ENCODE data around the gene KPNA6. TPM values are rescaled to one million over a fixed set of nuclear protein-coding genes. Genes with fewer than 3 reads are reported as not detected.
"Not testable (repeated sequence)": the region's sequence is repeated elsewhere in the genome, so short reads cannot be mapped to it uniquely, and the experiment has no call there.

KPNA6 gene
- 19.7 and 26.0 TPM in 2 replicates for total RNA-seq (2014; rRNA removed; shearing (Covaris generic); ENCODE audit: low replicate concordance)

DNA sequence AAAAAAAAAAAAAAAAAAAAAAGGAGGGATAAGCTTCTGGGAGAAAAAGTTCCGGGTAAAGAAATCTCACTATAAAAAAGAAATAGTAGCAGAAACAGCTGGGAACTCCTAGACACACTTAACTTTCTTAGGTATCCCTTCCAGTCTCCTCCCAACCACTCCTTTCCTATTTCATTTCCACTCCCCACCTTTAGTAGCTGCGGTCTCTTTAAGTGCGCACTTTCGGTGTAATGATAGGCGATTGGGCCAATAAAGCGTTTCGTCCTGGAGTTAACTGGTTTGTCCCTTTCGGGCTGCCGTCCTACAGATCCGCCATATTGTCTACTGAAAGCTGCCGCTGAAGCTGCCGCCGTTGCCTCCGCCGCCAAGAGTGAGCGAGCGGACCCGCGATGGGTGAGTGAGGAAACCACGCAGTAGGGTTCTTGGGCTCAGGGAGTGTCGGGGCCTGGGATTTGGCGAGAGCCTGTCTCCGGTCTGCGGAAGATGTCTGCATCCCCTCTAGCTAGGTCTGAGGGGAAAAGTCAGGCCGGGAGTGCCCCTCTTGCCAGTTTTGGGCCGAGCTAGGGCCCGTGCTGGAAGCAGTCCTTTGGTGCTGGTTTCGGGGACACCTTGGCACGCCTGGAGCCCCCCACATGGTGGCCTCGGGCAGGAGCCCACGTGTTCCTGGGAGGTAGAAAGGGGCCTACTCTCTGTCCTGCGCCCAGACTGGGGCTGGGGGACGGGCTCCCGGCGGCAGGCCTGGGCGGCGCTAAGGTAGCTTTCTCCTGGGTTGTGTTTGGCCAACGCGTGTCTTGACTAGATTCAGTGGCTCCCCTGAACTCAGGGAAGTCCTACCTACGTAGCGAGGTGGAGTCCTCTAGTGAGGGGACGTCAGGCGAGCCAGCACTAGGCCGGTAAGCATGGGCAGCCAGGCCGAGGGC, at the start of gene KPNA6:
TSS of gene KPNA6 (plus strand) at position 315 of the 920 bp plus-strand sequence. CDS start at position 390, 75 bp downstream.
- peak; percentile 97 for DNase-seq
- peak within 1 kb of the TSS; percentile 92 for H3K4me3 ChIP-seq (ENCODE audit: low read length)

DNA sequence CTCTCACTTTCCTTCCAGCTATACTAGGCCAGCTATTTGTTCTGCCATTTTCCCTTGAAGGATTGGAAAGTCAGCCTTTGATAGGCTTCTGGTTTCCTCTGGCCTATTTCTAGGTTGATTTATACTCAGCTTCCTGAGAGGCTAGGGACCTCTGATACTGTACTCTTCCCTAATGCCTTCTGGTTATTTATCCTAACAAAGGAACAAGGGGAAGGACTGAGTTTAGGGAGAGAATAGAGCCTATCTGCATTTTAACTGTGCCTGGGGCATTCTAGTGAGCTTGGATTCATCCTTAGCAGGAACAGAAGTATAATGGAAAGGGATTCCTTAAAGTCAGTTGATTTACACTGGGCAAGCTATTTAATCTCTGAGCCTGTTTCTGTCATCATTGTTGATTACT, 46.9 kb upstream of the KPNA6 start:
- Histone ChIP-seq H3K36me3 (ENCODE audit: insufficient read depth, low read length) (peaks cover 27% of the 10 kb centered on the region), H3K9ac (ENCODE audit: low read length) (no peak overlapping the region), H3K9me2 (replicated peaks; ENCODE audit: insufficient read depth, low read length) (no peaks in the 10 kb centered on the region)

More for the DNA sequence above, at the start of gene KPNA6:
- H3K27ac ChIP-seq (ENCODE audit: low read length), result peak within 1 kb of the TSS; percentile 75
- H3K9ac ChIP-seq (ENCODE audit: low read length), result peak within 1 kb of the TSS; percentile 90
- peaks cover 51% of the 10 kb centered on the region for H3K79me2 ChIP-seq (ENCODE audit: low read length)
- H3K27me3 ChIP-seq (ENCODE audit: low read length), result no peaks in the 10 kb centered on the region
- peaks cover 24% of the 10 kb centered on the region; the same call in 1 of the 2 replicates for H4K20me1 ChIP-seq (ENCODE audit: insufficient read depth, low read depth, low read length)
- peak within 1 kb of the TSS; percentile 84 for H3K4me2 ChIP-seq (ENCODE audit: low read depth, low read length, poor library complexity, severe bottlenecking)
- H3K9me2 ChIP-seq (replicated peaks; ENCODE audit: insufficient read depth, low read length), result no peaks in the 10 kb centered on the region
- no peaks in the 10 kb centered on the region for H3K9me3 ChIP-seq (ENCODE audit: low read length)
- peak within 1 kb of the TSS; percentile 44; the same call in 1 of the 2 replicates for H2AFZ ChIP-seq (ENCODE audit: low read length)
- H3K36me3 ChIP-seq (ENCODE audit: insufficient read depth, low read length), result no peaks in the 10 kb centered on the region
- peaks cover 30% of the 10 kb centered on the region for H3K4me1 ChIP-seq (ENCODE audit: low read length)

DNA sequence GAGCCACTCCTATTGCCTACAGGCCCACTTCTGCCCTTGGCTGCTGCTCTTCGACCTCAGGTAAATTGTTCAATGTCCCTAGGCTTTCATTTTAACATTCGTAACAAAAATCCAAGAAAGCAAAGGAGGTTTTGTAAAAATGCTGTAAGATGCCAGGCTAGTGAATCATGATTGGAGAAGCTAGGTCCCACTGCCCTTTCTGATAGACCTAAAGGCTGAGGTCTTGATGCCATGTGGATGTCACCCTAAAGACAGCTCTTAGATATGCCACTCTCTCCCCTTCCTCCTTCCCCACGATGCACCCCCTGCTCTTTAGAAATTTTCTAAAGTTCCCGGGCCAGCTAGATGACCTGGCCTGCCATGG, 45.0 kb upstream of the KPNA6 start:
- no peak overlapping the region for H3K4me3 ChIP-seq (ENCODE audit: low read length)
- H3K36me3 ChIP-seq (ENCODE audit: insufficient read depth, low read length), result peaks cover 19% of the 10 kb centered on the region; the same call in 1 of the 2 replicates
- no peaks in the 10 kb centered on the region for H4K20me1 ChIP-seq (ENCODE audit: insufficient read depth, low read depth, low read length)
- H3K9ac ChIP-seq (ENCODE audit: low read length), result no peak overlapping the region
- H2AFZ ChIP-seq (ENCODE audit: low read length), result no peak overlapping the region
- no peak overlapping the region for H3K4me2 ChIP-seq (ENCODE audit: low read depth, low read length, poor library complexity, severe bottlenecking)
- no peak overlapping the region for H3K27ac ChIP-seq (ENCODE audit: low read length)
- H3K9me3 ChIP-seq (ENCODE audit: low read length), result no peaks in the 10 kb centered on the region
- H3K27me3 ChIP-seq (ENCODE audit: low read length), result no peaks in the 10 kb centered on the region
- no peaks in the 10 kb centered on the region for H3K9me2 ChIP-seq (replicated peaks; ENCODE audit: insufficient read depth, low read length)
- DNase-seq, result no peak
- H3K79me2 ChIP-seq (ENCODE audit: low read length), result no peaks in the 10 kb centered on the region
- H3K4me1 ChIP-seq (ENCODE audit: low read length), result peaks cover 8% of the 10 kb centered on the region

More for the DNA sequence above, 46.9 kb upstream of the KPNA6 start:
- DNase-seq, result no peak
- Histone ChIP-seq H3K79me2 (ENCODE audit: low read length) (no peaks in the 10 kb centered on the region), H3K27me3 (ENCODE audit: low read length) (no peaks in the 10 kb centered on the region), H3K4me2 (ENCODE audit: low read depth, low read length, poor library complexity, severe bottlenecking) (no peak overlapping the region), H4K20me1 (ENCODE audit: insufficient read depth, low read depth, low read length) (peaks cover 1% of the 10 kb centered on the region; the same call in 1 of the 2 replicates), H2AFZ (ENCODE audit: low read length) (no peak overlapping the region), H3K9me3 (ENCODE audit: low read length) (no peaks in the 10 kb centered on the region), H3K4me3 (ENCODE audit: low read length) (no peak overlapping the region), H3K4me1 (ENCODE audit: low read length) (peaks cover 8% of the 10 kb centered on the region), H3K27ac (ENCODE audit: low read length) (no peak overlapping the region)

DNA sequence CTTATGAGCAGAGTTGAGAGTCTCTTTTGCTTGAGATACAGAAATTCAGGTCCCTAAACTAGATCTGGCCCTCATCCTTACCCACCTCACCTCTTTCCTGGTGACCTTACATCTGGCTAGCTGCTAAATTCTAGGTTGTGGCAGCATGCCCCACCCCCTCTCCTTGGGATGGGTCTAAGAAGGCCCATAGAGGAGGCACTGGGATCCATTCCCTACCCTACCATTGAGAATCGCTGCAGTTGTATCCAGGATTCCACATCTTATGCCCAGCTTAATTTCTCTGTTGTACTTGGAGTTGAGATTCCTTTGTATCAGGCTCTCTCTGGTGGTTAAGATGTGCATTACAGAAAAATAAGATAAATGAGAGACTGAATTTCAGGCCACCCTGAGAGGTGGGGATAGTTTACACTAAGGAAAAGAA, 44.6 kb upstream of the KPNA6 start:
- Histone ChIP-seq H3K4me3 (ENCODE audit: low read length) (no peak overlapping the region), H4K20me1 (ENCODE audit: insufficient read depth, low read depth, low read length) (no peaks in the 10 kb centered on the region), H2AFZ (ENCODE audit: low read length) (no peak overlapping the region), H3K79me2 (ENCODE audit: low read length) (no peaks in the 10 kb centered on the region), H3K4me2 (ENCODE audit: low read depth, low read length, poor library complexity, severe bottlenecking) (no peak overlapping the region), H3K36me3 (ENCODE audit: insufficient read depth, low read length) (peaks cover 19% of the 10 kb centered on the region; the same call in 1 of the 2 replicates), H3K9me2 (replicated peaks; ENCODE audit: insufficient read depth, low read length) (no peaks in the 10 kb centered on the region), H3K27me3 (ENCODE audit: low read length) (no peaks in the 10 kb centered on the region), H3K9me3 (ENCODE audit: low read length) (no peaks in the 10 kb centered on the region), H3K4me1 (ENCODE audit: low read length) (peaks cover 8% of the 10 kb centered on the region), H3K27ac (ENCODE audit: low read length) (no peak overlapping the region), H3K9ac (ENCODE audit: low read length) (no peak overlapping the region)
- peak; percentile 78 for DNase-seq

DNA sequence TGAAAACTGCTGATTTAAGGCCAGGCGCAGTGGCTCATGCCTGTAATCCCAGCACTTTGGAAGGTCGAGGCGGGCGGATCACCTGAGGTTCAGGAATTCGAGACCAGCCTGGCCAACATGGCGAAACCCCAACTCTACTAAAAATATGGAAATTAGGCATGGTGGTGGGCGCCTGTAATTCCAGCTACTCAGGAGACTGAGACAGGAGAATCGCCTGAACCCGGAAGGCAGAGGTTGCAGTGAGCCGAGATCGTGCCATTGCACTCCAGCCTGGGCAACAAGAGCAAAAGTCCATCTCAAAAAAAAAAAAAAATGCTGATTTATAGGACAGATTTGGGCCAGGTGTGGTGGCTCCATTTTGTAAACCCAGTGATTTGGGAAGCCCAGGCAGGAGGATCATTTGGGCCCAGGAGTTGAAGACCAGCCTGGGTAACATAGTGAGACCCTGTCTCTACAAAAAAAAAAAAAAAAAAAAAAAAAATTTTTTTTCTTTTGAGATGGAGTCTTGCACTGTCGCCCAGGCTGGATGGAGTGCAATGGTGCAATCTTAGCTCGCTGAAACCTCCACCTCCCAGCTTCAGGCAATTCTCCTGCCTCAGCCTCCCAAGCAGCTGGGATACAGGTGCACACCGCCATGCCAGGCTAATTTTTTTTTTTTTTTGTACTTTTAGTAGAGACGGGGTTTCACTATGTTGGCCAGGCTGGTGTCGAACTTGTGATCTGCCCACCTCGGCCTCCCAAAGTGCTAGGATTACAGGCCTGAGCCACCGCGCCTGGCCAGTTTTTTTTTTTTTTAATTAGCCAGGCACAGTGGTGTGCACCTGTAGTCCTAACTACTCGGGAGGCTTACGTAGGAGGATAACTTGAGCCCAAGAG, 42.0 kb upstream of the KPNA6 start:
- not testable (repeated sequence) for H3K27ac ChIP-seq (ENCODE audit: low read length); H3K36me3 ChIP-seq (ENCODE audit: insufficient read depth, low read length); H3K4me1 ChIP-seq (ENCODE audit: low read length); H3K4me2 ChIP-seq (ENCODE audit: low read depth, low read length, poor library complexity, severe bottlenecking); H2AFZ ChIP-seq (ENCODE audit: low read length); H3K9me2 ChIP-seq (replicated peaks; ENCODE audit: insufficient read depth, low read length); H4K20me1 ChIP-seq (ENCODE audit: insufficient read depth, low read depth, low read length); H3K79me2 ChIP-seq (ENCODE audit: low read length); H3K27me3 ChIP-seq (ENCODE audit: low read length); H3K9ac ChIP-seq (ENCODE audit: low read length); H3K9me3 ChIP-seq (ENCODE audit: low read length); H3K4me3 ChIP-seq (ENCODE audit: low read length); DNase-seq

DNA sequence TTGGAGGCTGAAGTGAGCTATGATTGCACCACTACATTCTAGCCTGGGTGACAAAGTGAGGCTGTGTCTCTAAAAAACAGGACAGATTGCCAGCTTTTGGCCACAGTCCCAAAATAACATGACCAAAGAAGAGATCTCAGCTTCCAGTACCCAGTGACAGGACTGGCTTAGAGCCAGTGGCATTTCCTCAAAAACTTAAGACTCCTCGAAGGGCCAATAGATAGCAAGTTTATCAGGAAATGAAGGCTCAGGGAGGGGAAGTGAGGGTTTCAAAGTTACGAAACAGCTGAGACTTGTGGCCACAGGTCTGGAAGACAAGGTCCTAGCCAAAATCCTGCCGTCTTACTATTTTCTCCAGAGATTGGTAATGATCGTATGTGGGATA, 41.4 kb upstream of the KPNA6 start:
- Histone ChIP-seq H3K36me3 (ENCODE audit: insufficient read depth, low read length) (0 out of 2 replicates have a peak, but pooled peaks cover 1% of the 10 kb centered on the region), H3K79me2 (ENCODE audit: low read length) (no peaks in the 10 kb centered on the region), H3K27ac (ENCODE audit: low read length) (no peak overlapping the region), H3K4me2 (ENCODE audit: low read depth, low read length, poor library complexity, severe bottlenecking) (no peak overlapping the region), H4K20me1 (ENCODE audit: insufficient read depth, low read depth, low read length) (no peaks in the 10 kb centered on the region), H3K4me3 (ENCODE audit: low read length) (no peak overlapping the region), H3K9me2 (replicated peaks; ENCODE audit: insufficient read depth, low read length) (no peaks in the 10 kb centered on the region), H2AFZ (ENCODE audit: low read length) (no peak overlapping the region), H3K9ac (ENCODE audit: low read length) (no peak overlapping the region), H3K27me3 (ENCODE audit: low read length) (no peaks in the 10 kb centered on the region), H3K4me1 (ENCODE audit: low read length) (peaks cover 8% of the 10 kb centered on the region), H3K9me3 (ENCODE audit: low read length) (no peaks in the 10 kb centered on the region)
- peak; percentile 64 for DNase-seq

DNA sequence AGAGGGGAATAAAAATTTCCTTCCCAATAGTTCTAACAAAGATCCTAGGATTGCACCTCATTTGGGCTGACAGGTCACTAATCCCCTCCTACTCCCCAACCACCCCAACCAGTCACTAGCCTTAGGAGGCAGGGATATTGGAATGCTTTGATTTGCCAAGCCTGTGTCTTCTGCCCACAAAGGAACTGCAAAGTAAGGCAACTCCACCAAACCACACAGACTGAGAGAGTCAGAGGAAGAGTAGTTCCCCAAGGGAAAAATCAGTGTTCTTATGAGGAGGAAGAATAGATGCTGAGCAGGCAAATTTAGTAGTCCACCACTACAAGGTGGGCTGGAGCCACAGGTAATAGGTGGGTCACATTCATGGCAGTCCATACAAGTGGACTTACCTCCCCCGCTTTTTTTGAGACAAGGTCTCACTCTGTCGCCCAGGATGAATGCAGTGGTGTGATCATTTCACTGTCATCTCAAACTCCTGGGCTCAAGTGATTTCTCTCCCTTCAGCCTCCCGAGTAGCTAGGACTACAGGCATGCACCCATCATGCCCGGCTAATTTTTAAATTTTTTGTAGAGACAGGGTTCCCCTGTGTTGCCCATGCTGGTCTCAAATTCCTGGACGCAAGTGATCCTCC, 38.8 kb upstream of the KPNA6 start:
- H2AFZ ChIP-seq (ENCODE audit: low read length), result no peak overlapping the region

More for the DNA sequence above, 38.8 kb upstream of the KPNA6 start:
- H3K9ac ChIP-seq (ENCODE audit: low read length), result no peak overlapping the region
- H4K20me1 ChIP-seq (ENCODE audit: insufficient read depth, low read depth, low read length), result 0 out of 2 replicates have a peak, but pooled peaks cover 2% of the 10 kb centered on the region
- H3K4me3 ChIP-seq (ENCODE audit: low read length), result no peak overlapping the region
- no peak overlapping the region for H3K27ac ChIP-seq (ENCODE audit: low read length)
- peaks cover 16% of the 10 kb centered on the region for H3K4me1 ChIP-seq (ENCODE audit: low read length)
- peaks cover 8% of the 10 kb centered on the region for H3K79me2 ChIP-seq (ENCODE audit: low read length)
- no peaks in the 10 kb centered on the region for H3K27me3 ChIP-seq (ENCODE audit: low read length)
- DNase-seq, result no peak
- H3K36me3 ChIP-seq (ENCODE audit: insufficient read depth, low read length), result no peaks in the 10 kb centered on the region
- H3K9me3 ChIP-seq (ENCODE audit: low read length), result no peaks in the 10 kb centered on the region
- H3K9me2 ChIP-seq (replicated peaks; ENCODE audit: insufficient read depth, low read length), result no peaks in the 10 kb centered on the region
- no peak overlapping the region for H3K4me2 ChIP-seq (ENCODE audit: low read depth, low read length, poor library complexity, severe bottlenecking)
